ENCODE measurements around the gene PHKB. TPM values are rescaled to one million over a fixed set of nuclear protein-coding genes. Genes with fewer than 3 reads are reported as not detected.

Gene PHKB
- total RNA-seq, 1 experiment from 2014 or later, result 38.8 TPM

GRCh38 chr16:47644661-47645060 is 183.5 kb downstream of the PHKB start:
- Mint-ChIP-seq H3K27me3 (ENCODE audit: low read depth) (no peaks in the 10 kb centered on the region), H3K27ac (no peak overlapping the region), H3K4me3 (no peak overlapping the region), H3K9me3 (no peaks in the 10 kb centered on the region), H3K4me1 (peaks cover 7 to 9% of the 10 kb centered on the region in 2 experiments), H3K36me3 (ENCODE audit: insufficient read depth in 1 of 3, low read depth in 3 of 3) (peaks cover 0 to 2% (median 2%) of the 10 kb centered on the region in 3 experiments; a peak in 3 of 7 replicates)
- no peak overlapping the region for H2BK5ac ChIP-seq (ENCODE audit: insufficient read length, low read length)
- no peak overlapping the region for H3T11ph ChIP-seq (ENCODE audit: low read length)
- H3K4me2 ChIP-seq (ENCODE audit: insufficient read depth, insufficient read length, low read length), result no peak overlapping the region
- H3K56ac ChIP-seq (ENCODE audit: insufficient read length, low read depth, low read length), result no peak overlapping the region
- TF ChIP-seq CTCF (conservative IDR thresholded peaks at IDR 0.05), result no peak
- H2BK15ac ChIP-seq (ENCODE audit: low read depth, low read length), result no peak overlapping the region
- H3K9ac ChIP-seq (ENCODE audit: extremely low read depth, insufficient read length, low read length), result no peak overlapping the region
- H2BK120ac ChIP-seq (ENCODE audit: low read depth, low read length, poor library complexity, severe bottlenecking), result no peak overlapping the region
- no peak overlapping the region for H2AFZ ChIP-seq (ENCODE audit: low read length)
- H4K91ac ChIP-seq (ENCODE audit: insufficient read length, low read depth, low read length), result no peak overlapping the region
- H3K27ac ChIP-seq (ENCODE audit: insufficient read length, low read depth, low read length), result no peak overlapping the region
- no peaks in the 10 kb centered on the region for H3K27me3 ChIP-seq (ENCODE audit: insufficient read depth, low read length)
- no peak overlapping the region for H3K4ac ChIP-seq (ENCODE audit: low read depth, low read length)
- H2BK12ac ChIP-seq (ENCODE audit: insufficient read length, low read depth, low read length), result no peak overlapping the region
- no peak overlapping the region for H4K5ac ChIP-seq (ENCODE audit: insufficient read length, low read depth, low read length)
- H3K4me1 ChIP-seq (ENCODE audit: insufficient read depth, low read length), result no peaks in the 10 kb centered on the region
- no peaks in the 10 kb centered on the region for H3K9me3 ChIP-seq (ENCODE audit: control insufficient read depth, low read depth, low read length)
- no peaks in the 10 kb centered on the region for H3K23me2 ChIP-seq (ENCODE audit: insufficient read length, low read depth, low read length, poor library complexity, severe bottlenecking)
- no peaks in the 10 kb centered on the region for H3K79me1 ChIP-seq (ENCODE audit: insufficient read depth, low read depth, low read length, poor library complexity, severe bottlenecking)
- H3K23ac ChIP-seq (ENCODE audit: insufficient read length, low read depth, low read length), result no peak overlapping the region
- H3K14ac ChIP-seq (ENCODE audit: insufficient read depth, low read length), result no peak overlapping the region
- no peaks in the 10 kb centered on the region for H3K79me2 ChIP-seq (ENCODE audit: insufficient read depth, low read length)
- no peak overlapping the region for H4K8ac ChIP-seq (replicated peaks; ENCODE audit: insufficient read length, low read depth, low read length)
- H2BK20ac ChIP-seq (ENCODE audit: low read depth, low read length, poor library complexity, severe bottlenecking), result no peak overlapping the region
- H4K20me1 ChIP-seq (ENCODE audit: control insufficient read depth, insufficient read depth, insufficient read length), result no peaks in the 10 kb centered on the region
- DNase-seq, result no peak
- H3K18ac ChIP-seq (ENCODE audit: insufficient read length, low read depth, low read length), result no peak overlapping the region
- H2AK5ac ChIP-seq (ENCODE audit: insufficient read length, low read length), result no peak overlapping the region
